A549 (cell line): Measurements from ENCODE around the gene FBN3. TPM values are rescaled to one million over a fixed set of nuclear protein-coding genes. Genes with fewer than 3 reads are reported as not detected.
"Not testable (repeated sequence)": the region's sequence is repeated elsewhere in the genome, so short reads cannot be mapped to it uniquely, and the experiment has no call there.

Experiments used
- ATAC-seq, 2 experiments: fragments of 200-7000 bp in 1 of 2; fragments of >200 bp in 1 of 2; cut with Nextera tagmentation in 1 of 2; cut with Tn5 transposase in 1 of 2; 3 replicates each; pipeline versions ENCODE4 v1.8.0 to v1.9.1; 2018 to 2020; ENCODE audit warnings: mild to moderate bottlenecking in 1 of 2, moderate library complexity in 1 of 2
- CTCF ChIA-PET: fragments of 300-600 bp; sonication (Branson Sonifier 250); formaldehyde crosslinking; extraction: SDS; loops from one replicate; lab custom pipeline; 2021; ENCODE audit warnings: antibody characterized with exemption, inconsistent platforms; lab: Yijun Ruan, JAX
- POLR2A ChIA-PET: fragments of 350-600 bp; formaldehyde crosslinking; extraction: SDS; loops from one replicate; lab custom pipeline; 2021; ENCODE audit warnings: antibody characterized with exemption, inconsistent platforms; lab: Yijun Ruan, JAX
- DNase-seq, 2 experiments: peaks; one replicate each; pipeline versions ENCODE4 v3.0.0 to v3.0.0-alpha.2; 2011 to 2016; ENCODE audit warnings: low read depth in 1 of 2, low spot score in 1 of 2
- FAIRE-seq: peaks from 2 replicates; lab custom pipeline; 2011; peaks lifted over from hg19 to GRCh38; lab: Jason Lieb, UNC
- H3K27ac ChIP-seq, 2 experiments: fragments of >200 bp; sonication (Bioruptor Twin); formaldehyde crosslinking; 3 replicates each; pipeline ENCODE4 v1.5.1; 2016 to 2017
- H3K4me1 ChIP-seq: fragments of >200 bp; sonication (Bioruptor Twin); formaldehyde crosslinking; 3 replicates; pipeline ENCODE4 v1.6.1; 2016
- H3K4me2 ChIP-seq: fragments of >200 bp; sonication (Bioruptor Twin); formaldehyde crosslinking; 3 replicates; pipeline ENCODE4 v1.6.1; 2016
- H3K4me3 ChIP-seq: fragments of >200 bp; sonication (Bioruptor Twin); formaldehyde crosslinking; 3 replicates; pipeline ENCODE4 v1.5.1; 2016
- H3K9me3 ChIP-seq: fragments of >200 bp; sonication (Bioruptor Twin); formaldehyde crosslinking; 3 replicates; pipeline ENCODE4 v1.6.1; 2016
- ATOH8 ChIP-seq: fragments of 250-450 bp; sonication (Bioruptor Pico); IDR thresholded peaks from 2 replicates; pipeline ENCODE4 v1.5.0; 2020; ENCODE audit warnings: low read depth, mild to moderate bottlenecking, moderate library complexity
- BHLHE40 ChIP-seq: IDR thresholded peaks from 2 replicates; pipeline ENCODE4 v1.6.1; 2012; ENCODE audit warnings: low read depth, low read length, inconsistent platforms
- CBX2 ChIP-seq: fragments of 200-600 bp; sonication (generic); IDR thresholded peaks from 2 replicates; pipeline ENCODE4 v1.6.1; 2016; ENCODE audit warnings: low read depth, mild to moderate bottlenecking, borderline replicate concordance
- E2F6 ChIP-seq: IDR thresholded peaks from 2 replicates; pipeline ENCODE4 v1.6.1; 2012; ENCODE audit warnings: low read depth, borderline replicate concordance
- EHMT2 ChIP-seq: fragments of 200-600 bp; sonication (generic); IDR thresholded peaks from 2 replicates; pipeline ENCODE4 v1.6.1; 2016; ENCODE audit warnings: antibody characterized with exemption, low read depth, mild to moderate bottlenecking, moderate library complexity
- EP300 ChIP-seq, 2 experiments: fragments of >200 bp; sonication (Bioruptor Twin); formaldehyde crosslinking; IDR thresholded peaks; 2 replicates in 1 of 2; 3 replicates in 1 of 2; pipeline ENCODE4 v1.6.1; 2016 to 2017
- FOXS1 ChIP-seq: fragments of 250-450 bp; sonication (Bioruptor Pico); IDR thresholded peaks from 2 replicates; pipeline ENCODE4 v1.5.0; 2020; ENCODE audit warnings: mild to moderate bottlenecking, moderate library complexity
- HMGXB4 ChIP-seq: fragments of 250-450 bp; sonication (Bioruptor Pico); IDR thresholded peaks from 2 replicates; pipeline ENCODE4 v1.5.0; 2021; ENCODE audit warnings: mild to moderate bottlenecking, moderate library complexity, borderline replicate concordance
- HOXB13 ChIP-seq: fragments of 250-450 bp; sonication (Bioruptor Pico); IDR thresholded peaks from 2 replicates; pipeline ENCODE4 v1.5.0; 2020; ENCODE audit warnings: low read depth, mild to moderate bottlenecking, moderate library complexity
- HOXB5 ChIP-seq: fragments of 250-450 bp; sonication (Bioruptor Pico); IDR thresholded peaks from 2 replicates; pipeline ENCODE4 v1.5.0; 2020; ENCODE audit warnings: mild to moderate bottlenecking, moderate library complexity
- KDM1A ChIP-seq: fragments of 200-600 bp; sonication (generic); IDR thresholded peaks from 2 replicates; pipeline ENCODE4 v1.6.1; 2016; ENCODE audit warnings: low read depth, mild to moderate bottlenecking
- KDM5A ChIP-seq: fragments of 200-600 bp; sonication (generic); IDR thresholded peaks from 2 replicates; pipeline ENCODE4 v1.6.1; 2016; ENCODE audit warnings: antibody characterized with exemption, mild to moderate bottlenecking
- MAZ ChIP-seq: fragments of 150-350 bp; IDR thresholded peaks from 2 replicates; pipeline ENCODE4 v1.6.1; 2014; ENCODE audit warnings: antibody characterized with exemption, low read depth, low read length, borderline replicate concordance
- MYC ChIP-seq: IDR thresholded peaks from 2 replicates; pipeline ENCODE4 v1.6.1; 2012; ENCODE audit warnings: mild to moderate bottlenecking, inconsistent platforms, low read length, improper control_type of control experiment, borderline replicate concordance
- NFE2L2 ChIP-seq: fragments of 150-350 bp; conservative IDR thresholded peaks from 2 replicates; pipeline ENCODE4 v1.6.1; 2014; ENCODE audit warnings: low read length
- NPAS2 ChIP-seq: fragments of 250-450 bp; sonication (Bioruptor Pico); IDR thresholded peaks from 2 replicates; pipeline ENCODE4 v1.8.0; 2022; ENCODE audit warnings: mild to moderate bottlenecking, moderate library complexity, borderline replicate concordance
- NR3C1 ChIP-seq: fragments of >200 bp; sonication (Bioruptor Twin); formaldehyde crosslinking; IDR thresholded peaks from 3 replicates; pipeline ENCODE4 v1.6.1; 2017
- POLR2AphosphoS2 ChIP-seq: conservative IDR thresholded peaks from 2 replicates; pipeline ENCODE4 v1.6.1; 2012; ENCODE audit warnings: low read length, improper control_type of control experiment, inconsistent platforms
- RCOR1 ChIP-seq: fragments of 150-350 bp; IDR thresholded peaks from 2 replicates; pipeline ENCODE4 v1.6.1; 2014; ENCODE audit warnings: antibody characterized with exemption, low read length, low read depth
- RFX5 ChIP-seq: fragments of 450-650 bp; IDR thresholded peaks from 2 replicates; pipeline ENCODE4 v1.7.1; 2014; ENCODE audit warnings: antibody characterized with exemption, mild to moderate bottlenecking, moderate library complexity
- SREBF2 ChIP-seq: fragments of 450-650 bp; IDR thresholded peaks from 2 replicates; pipeline ENCODE4 v1.6.1; 2014; ENCODE audit warnings: mild to moderate bottlenecking, moderate library complexity
- WGBS: methylation state at CpG from one replicate; pipeline ENCODE4 v1.1.6; 2017; ENCODE audit errors: missing lambda C conversion rate; 5-methylcytosine and 5-hydroxymethylcytosine counted together
- polyA plus RNA-seq, 4 experiments: library from polyadenylated mRNA; depleted of rRNA in 3 of 4; stranded (reverse); fragments of >200 nt; fragmentation: RNase III in 1 of 4; extraction: RNeasy Plus Mini Kit Qiagen cat#74134 plus additional on column Dnase treatment in 1 of 4; gene quantifications; 2 replicates in 3 of 4; 3 replicates in 1 of 4; pipeline ENCODE4 v1.2.3, GENCODE V29; 2011 to 2017
- TF ChIP-seq, protein P1 (sequence below): IDR thresholded peaks from 2 replicates; pipeline ENCODE4 v1.6.1; 2012
- TF ChIP-seq, protein P2 (sequence below): fragments of 150-350 bp; IDR thresholded peaks from 2 replicates; pipeline ENCODE4 v1.6.1; 2014; ENCODE audit warnings: low read depth, mild to moderate bottlenecking, low read length

FBN3 gene
- polyA plus RNA-seq, 2 of the 4 experiments (the other 2 are of a cell fraction) = not detected

- ChIA-PET POLR2A (interaction anchor here (0.6 kb wide), 1 partner anchor 1006 kb away, joined by 5 read pairs; no protein-coding TSS in a partner anchor), CTCF (no interaction called here)
- TF ChIP-seq EP300 (IDR thresholded peaks at IDR 0.05) (no peak), RFX5 (no peak), RCOR1 (no peak), KDM5A (no peak), NFE2L2 (no peak), E2F6 (no peak), FOXS1 (CRISPR knock-in tag) (no peak), CBX2 (no peak), POLR2AphosphoS2 (no peak), HOXB5 (CRISPR knock-in tag) (no peak), EHMT2 (no peak), BHLHE40 (no peak)
- TF ChIP-seq, protein P1, sequence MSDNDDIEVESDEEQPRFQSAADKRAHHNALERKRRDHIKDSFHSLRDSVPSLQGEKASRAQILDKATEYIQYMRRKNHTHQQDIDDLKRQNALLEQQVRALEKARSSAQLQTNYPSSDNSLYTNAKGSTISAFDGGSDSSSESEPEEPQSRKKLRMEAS = no peak
- Histone ChIP-seq H3K9me3 (no peaks in the 10 kb centered on the region), H3K27ac (no peak overlapping the region), H3K4me3 (no peak overlapping the region), H3K4me1 (no peaks in the 10 kb centered on the region), H3K4me2 (no peak overlapping the region)
- DNase-seq (no peak), FAIRE-seq (no peak), ATAC-seq (no peak)
- WGBS = 18% methylated on average over 2 of the region's 2 CpGs
These were observed 43.9 kb downstream of the FBN3 start for GRCh38 chr19:8105471-8105870.

DNA sequence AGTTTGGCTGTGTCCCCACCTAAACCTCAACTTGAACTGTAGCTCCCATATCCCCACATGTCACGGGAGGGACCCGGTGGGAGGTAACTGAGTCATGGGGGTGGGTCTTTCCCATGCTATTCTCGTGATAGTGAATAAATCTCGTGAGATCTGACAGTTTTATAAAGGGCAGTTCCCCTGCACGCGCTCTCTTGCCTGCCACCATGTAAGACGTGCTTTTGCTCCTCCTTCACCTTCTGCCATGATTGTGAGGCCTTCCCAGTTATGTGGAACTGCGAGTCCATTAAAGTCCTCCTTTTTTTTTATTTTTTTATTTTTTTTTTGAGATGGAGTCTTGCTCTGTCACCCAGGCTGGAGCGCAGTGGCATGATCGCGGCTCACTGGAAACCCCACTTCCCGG lies 47.5 kb downstream of the FBN3 start:
- ATAC-seq, FAIRE-seq: not testable (repeated sequence)
- CTCF ChIA-PET = interaction anchor here (1.4 kb wide), 1 partner anchor 31 kb away, joined by 4 read pairs; no protein-coding TSS in a partner anchor

GRCh38 chr19:8101311-8101710 lies 48.1 kb downstream of the FBN3 start:
- H3K9me3 ChIP-seq = peaks cover 5% of the 10 kb centered on the region; the same call in 1 of the 3 replicates
- no peak overlapping the region for H3K4me2 ChIP-seq
- POLR2A ChIA-PET = interaction anchor here (0.6 kb wide), 1 partner anchor 96 kb away, joined by 3 read pairs; no protein-coding TSS in a partner anchor
- H3K4me3 ChIP-seq = no peak overlapping the region
- ATAC-seq (no peak), DNase-seq (no peak)
- WGBS = 81% methylated on average over 3 of the region's 4 CpGs
- no peak for TF ChIP-seq HOXB13 (CRISPR knock-in tag)
- TF ChIP-seq EP300 (IDR thresholded peaks at IDR 0.05) = no peak
- TF ChIP-seq HMGXB4 (CRISPR knock-in tag) = no peak
- TF ChIP-seq, protein P2, sequence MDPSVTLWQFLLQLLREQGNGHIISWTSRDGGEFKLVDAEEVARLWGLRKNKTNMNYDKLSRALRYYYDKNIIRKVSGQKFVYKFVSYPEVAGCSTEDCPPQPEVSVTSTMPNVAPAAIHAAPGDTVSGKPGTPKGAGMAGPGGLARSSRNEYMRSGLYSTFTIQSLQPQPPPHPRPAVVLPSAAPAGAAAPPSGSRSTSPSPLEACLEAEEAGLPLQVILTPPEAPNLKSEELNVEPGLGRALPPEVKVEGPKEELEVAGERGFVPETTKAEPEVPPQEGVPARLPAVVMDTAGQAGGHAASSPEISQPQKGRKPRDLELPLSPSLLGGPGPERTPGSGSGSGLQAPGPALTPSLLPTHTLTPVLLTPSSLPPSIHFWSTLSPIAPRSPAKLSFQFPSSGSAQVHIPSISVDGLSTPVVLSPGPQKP = no peak
- no peak for TF ChIP-seq HOXB5 (CRISPR knock-in tag)
- TF ChIP-seq MAZ = no peak
- TF ChIP-seq NR3C1 = no peak
- TF ChIP-seq NPAS2 (CRISPR knock-in tag) = no peak
- TF ChIP-seq ATOH8 (CRISPR knock-in tag) = no peak
- no peak for TF ChIP-seq MYC
- no peak for TF ChIP-seq SREBF2
- no peak for TF ChIP-seq KDM1A
- TF ChIP-seq, all 56 proteins: peak for 0
- no peak for FAIRE-seq
- CTCF ChIA-PET = interaction anchor here (0.7 to 1.4 kb wide), 2 partner anchors 30 to 98 kb away, joined by 4 read pairs; no protein-coding TSS in a partner anchor
- Histone ChIP-seq H3K27ac (no peak overlapping the region), H3K4me1 (no peaks in the 10 kb centered on the region)

More for the DNA sequence above, 47.5 kb downstream of the FBN3 start:
- not testable (repeated sequence) for H3K4me2 ChIP-seq, DNase-seq, H3K4me3 ChIP-seq, H3K4me1 ChIP-seq, H3K9me3 ChIP-seq, H3K27ac ChIP-seq
- 55% methylated on average over 12 of the region's 12 CpGs for whole genome bisulfite sequencing
- POLR2A ChIA-PET = interaction anchor here (0.6 kb wide), 1 partner anchor 95 kb away, joined by 3 read pairs; no protein-coding TSS in a partner anchor
